Kidney (tissue), 14 donors: ENCODE data around the gene RAET1G. TPM values are rescaled to one million over a fixed set of nuclear protein-coding genes. Genes with fewer than 3 reads are reported as not detected.
A peak's percentile ranks its signal among the peaks of the same experiment; 100 is the strongest.

Experiments
- DNase-seq, 5 donors: peaks; one replicate each; pipeline ENCODE4 v3.0.0-alpha.2; 2013 to 2020
- FAIRE-seq: peaks from 2 replicates; lab custom pipeline; 2012; peaks lifted over from hg19 to GRCh38; lab: Jason Lieb, UNC
- H3K27ac ChIP-seq, 2 donors: one replicate each; pipeline ENCODE4 v1.7.0; 2013; ENCODE audit warnings: low read depth in 2 of 2, low read length in 2 of 2, inconsistent platforms in 1 of 2
- H3K27me3 ChIP-seq: one replicate; pipeline ENCODE4 v1.7.1; 2013; ENCODE audit warnings: low read length, inconsistent platforms; ENCODE audit not compliant: control insufficient read depth, insufficient read depth
- H3K36me3 ChIP-seq, 3 donors: one replicate each; pipeline versions ENCODE4 v1.7.0 to v1.7.1; 2013; ENCODE audit warnings: low read length in 3 of 3, control low read depth in 1 of 3, inconsistent platforms in 1 of 3; ENCODE audit not compliant: insufficient read depth in 3 of 3, control insufficient read depth in 2 of 3
- H3K4me1 ChIP-seq, 3 donors: one replicate each; pipeline versions ENCODE4 v1.7.0 to v1.7.1; 2013; ENCODE audit warnings: low read length in 3 of 3, inconsistent platforms in 1 of 3, low read depth in 1 of 3; ENCODE audit not compliant: control insufficient read depth in 2 of 3, insufficient read depth in 2 of 3
- H3K4me3 ChIP-seq, 3 donors: one replicate each; pipeline versions ENCODE4 v1.7.0 to v1.8.1; 2013; ENCODE audit warnings: low read length in 3 of 3, control low read depth in 1 of 3, inconsistent platforms in 1 of 3
- H3K9ac ChIP-seq, 3 donors: one replicate each; pipeline versions ENCODE4 v1.7.0 to v1.7.1; 2013; ENCODE audit warnings: low read length in 3 of 3, control low read depth in 1 of 3, inconsistent platforms in 1 of 3
- H3K9me3 ChIP-seq, 3 donors: one replicate each; pipeline versions ENCODE4 v1.7.0 to v1.7.1; 2013; ENCODE audit warnings: low read length in 3 of 3, control low read depth in 1 of 3, inconsistent platforms in 1 of 3; ENCODE audit not compliant: control insufficient read depth in 2 of 3, insufficient read depth in 1 of 3
- intact Hi-C: fragments of 100-400 bp; cut with DNase I; formaldehyde crosslinking; loops from one replicate; pipeline ENCODE4 v1.11.1; 2022
- polyA plus RNA-seq: library from polyadenylated mRNA; stranded (reverse); fragments of 350-450 nt; fragmentation: Illumina TruSeq; extraction: RNeasy Lipid Tissue Mini Kit (QIAGEN cat#74804); gene quantifications from one replicate; pipeline ENCODE4 v1.2.3, GENCODE V29; 2014; ENCODE audit warnings: low read depth, low replicate concordance; ENCODE audit not compliant: insufficient read depth
- total RNA-seq: library from RNA; stranded (reverse); fragmentation: NEBNext Ultra II Directional; extraction: Animal tissue kit (Norgen Biotek cat#: 25700); gene quantifications from one replicate; pipeline ENCODE4 v1.2.1, GENCODE V29; 2021
- TF ChIP-seq, protein P1 (sequence below): IDR thresholded peaks from 3 replicates; pipeline ENCODE4 v1.5.1; 2012; ENCODE audit warnings: mild to moderate bottlenecking, moderate library complexity, borderline replicate concordance; ENCODE audit not compliant: insufficient read depth; ENCODE audit errors: extremely low read depth
- donor health status: control.
- donor health status: control.
- donor health status: control.
- donor health status: control.
- donor health status: control.
- donor health status: DM: yes; HTN: yes; CAD: no.
- donor health status: Normal renal cell carcinoma (clear cell type).

The RAET1G gene
- total and polyA plus RNA-seq, 2 donors from 2014 or later, result 0.41 to 1.3 TPM

GRCh38 chr6:149903938-149904611 is 18.8 kb downstream of the RAET1G start:
- Histone ChIP-seq H3K27ac (no peak overlapping the region), H3K27me3 (no peaks in the 10 kb centered on the region), H3K9ac (no peak overlapping the region), H3K36me3 (no peaks in the 10 kb centered on the region), H3K4me3 (no peak overlapping the region), H3K4me1 (peaks cover 0 to 4% (median 0%) of the 10 kb centered on the region in 3 donors), H3K9me3 (peaks cover 0 to 4% (median 0%) of the 10 kb centered on the region in 3 donors)
- DNase-seq (peak in 2 of 5 donors; percentile 7 to 33), FAIRE-seq (no peak)
- intact Hi-C loops, result no loop called here
- TF ChIP-seq, protein P1, sequence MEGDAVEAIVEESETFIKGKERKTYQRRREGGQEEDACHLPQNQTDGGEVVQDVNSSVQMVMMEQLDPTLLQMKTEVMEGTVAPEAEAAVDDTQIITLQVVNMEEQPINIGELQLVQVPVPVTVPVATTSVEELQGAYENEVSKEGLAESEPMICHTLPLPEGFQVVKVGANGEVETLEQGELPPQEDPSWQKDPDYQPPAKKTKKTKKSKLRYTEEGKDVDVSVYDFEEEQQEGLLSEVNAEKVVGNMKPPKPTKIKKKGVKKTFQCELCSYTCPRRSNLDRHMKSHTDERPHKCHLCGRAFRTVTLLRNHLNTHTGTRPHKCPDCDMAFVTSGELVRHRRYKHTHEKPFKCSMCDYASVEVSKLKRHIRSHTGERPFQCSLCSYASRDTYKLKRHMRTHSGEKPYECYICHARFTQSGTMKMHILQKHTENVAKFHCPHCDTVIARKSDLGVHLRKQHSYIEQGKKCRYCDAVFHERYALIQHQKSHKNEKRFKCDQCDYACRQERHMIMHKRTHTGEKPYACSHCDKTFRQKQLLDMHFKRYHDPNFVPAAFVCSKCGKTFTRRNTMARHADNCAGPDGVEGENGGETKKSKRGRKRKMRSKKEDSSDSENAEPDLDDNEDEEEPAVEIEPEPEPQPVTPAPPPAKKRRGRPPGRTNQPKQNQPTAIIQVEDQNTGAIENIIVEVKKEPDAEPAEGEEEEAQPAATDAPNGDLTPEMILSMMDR, result no peak

DNA sequence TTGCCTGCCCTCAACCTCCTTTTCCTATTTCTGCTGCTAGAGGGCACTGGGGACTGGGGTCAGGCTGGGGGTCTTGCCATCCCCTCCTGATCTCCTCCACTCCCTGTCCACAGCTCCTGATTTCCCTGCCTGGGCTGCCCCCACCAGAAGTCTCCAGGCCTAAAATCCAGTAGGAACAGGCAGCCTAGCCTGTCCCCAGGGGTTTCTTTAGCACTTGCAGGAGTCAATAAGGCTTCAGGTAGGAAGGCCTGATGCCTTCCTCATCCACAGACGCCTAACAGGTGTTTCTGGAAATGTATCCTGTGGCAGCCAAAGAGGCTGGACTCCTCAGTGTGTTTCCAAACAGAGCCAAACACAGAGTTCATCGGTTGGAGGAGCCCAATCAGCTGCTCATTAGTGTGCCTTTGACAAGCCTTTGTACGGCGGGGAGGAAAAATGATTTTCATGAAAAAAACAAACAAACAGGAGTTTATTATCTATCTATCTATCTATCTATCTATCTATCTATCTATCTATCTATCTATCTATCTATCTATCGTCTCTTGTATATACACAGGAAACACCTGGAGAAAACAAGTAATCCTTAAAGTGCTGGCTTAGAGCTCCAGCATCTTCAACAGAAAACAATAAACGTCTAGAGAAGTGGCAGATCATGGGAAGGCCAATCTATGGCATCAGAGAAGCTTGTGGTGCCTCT is 21.3 kb downstream of the RAET1G start:
- Histone ChIP-seq H3K27me3 (no peaks in the 10 kb centered on the region), H3K9me3 (no peaks in the 10 kb centered on the region), H3K36me3 (no peaks in the 10 kb centered on the region), H3K4me1 (peaks cover 0 to 7% (median 0%) of the 10 kb centered on the region in 3 donors), H3K4me3 (no peak overlapping the region), H3K27ac (no peak overlapping the region), H3K9ac (no peak overlapping the region)
- intact Hi-C loops, result no loop called here
- TF ChIP-seq, protein P1, result no peak
- DNase-seq, result no peak
- FAIRE-seq, result no peak

DNA sequence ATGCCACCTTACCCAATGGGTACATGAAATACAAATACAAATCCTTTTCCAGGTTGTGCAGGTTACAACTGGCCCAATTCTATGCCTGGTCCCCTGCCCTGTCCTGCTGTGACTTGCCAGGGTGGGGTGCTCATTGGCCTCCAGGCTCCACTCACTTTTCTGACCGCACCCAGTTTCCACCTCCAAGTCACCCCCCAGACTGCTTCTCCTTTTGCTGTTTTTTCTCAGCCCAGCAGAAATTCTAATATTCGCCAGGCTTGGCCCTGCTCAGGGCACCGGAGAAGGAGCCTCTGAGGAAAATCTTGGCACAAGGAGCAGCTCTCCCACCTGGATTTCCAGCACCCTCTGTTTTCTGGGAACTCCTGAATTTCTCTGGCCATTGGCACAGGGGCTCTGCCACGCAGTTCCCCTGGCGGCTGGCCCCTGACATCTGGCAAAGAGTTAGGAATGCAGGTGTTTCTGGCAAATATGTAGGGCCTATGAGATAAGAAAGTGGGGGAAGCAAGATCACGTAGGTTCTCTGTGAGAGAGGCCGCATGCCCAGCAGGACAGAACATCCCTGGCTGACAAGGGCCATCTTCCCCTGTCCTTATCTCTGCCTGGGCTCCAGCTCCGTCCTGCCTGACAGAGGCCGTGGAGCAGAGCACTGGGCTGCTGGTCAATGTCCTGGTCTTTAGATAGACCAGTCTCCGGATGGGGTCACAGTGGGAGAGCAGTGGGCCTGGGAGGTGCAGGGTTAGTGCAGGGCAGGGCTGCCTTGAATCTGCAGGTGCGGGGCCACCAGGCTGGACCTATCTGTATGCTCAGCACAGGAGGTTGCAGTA is 22.1 kb downstream of the RAET1G start:
- Histone ChIP-seq H3K27ac (no peak overlapping the region), H3K9ac (no peak overlapping the region), H3K4me3 (no peak overlapping the region), H3K27me3 (no peaks in the 10 kb centered on the region), H3K4me1 (peaks cover 0 to 4% (median 0%) of the 10 kb centered on the region in 3 donors), H3K36me3 (no peaks in the 10 kb centered on the region), H3K9me3 (no peaks in the 10 kb centered on the region)
- FAIRE-seq (no peak), DNase-seq (peak in 2 of 5 donors; percentile 3 to 30)
- intact Hi-C loops, result no loop called here
- TF ChIP-seq, protein P1, result no peak
